Measurements from ENCODE around the gene LAMA3.

GRCh38 chr18:23718731-23719130 is 29.5 kb downstream of the LAMA3 start:
- TF ChIP-seq, protein P1, sequence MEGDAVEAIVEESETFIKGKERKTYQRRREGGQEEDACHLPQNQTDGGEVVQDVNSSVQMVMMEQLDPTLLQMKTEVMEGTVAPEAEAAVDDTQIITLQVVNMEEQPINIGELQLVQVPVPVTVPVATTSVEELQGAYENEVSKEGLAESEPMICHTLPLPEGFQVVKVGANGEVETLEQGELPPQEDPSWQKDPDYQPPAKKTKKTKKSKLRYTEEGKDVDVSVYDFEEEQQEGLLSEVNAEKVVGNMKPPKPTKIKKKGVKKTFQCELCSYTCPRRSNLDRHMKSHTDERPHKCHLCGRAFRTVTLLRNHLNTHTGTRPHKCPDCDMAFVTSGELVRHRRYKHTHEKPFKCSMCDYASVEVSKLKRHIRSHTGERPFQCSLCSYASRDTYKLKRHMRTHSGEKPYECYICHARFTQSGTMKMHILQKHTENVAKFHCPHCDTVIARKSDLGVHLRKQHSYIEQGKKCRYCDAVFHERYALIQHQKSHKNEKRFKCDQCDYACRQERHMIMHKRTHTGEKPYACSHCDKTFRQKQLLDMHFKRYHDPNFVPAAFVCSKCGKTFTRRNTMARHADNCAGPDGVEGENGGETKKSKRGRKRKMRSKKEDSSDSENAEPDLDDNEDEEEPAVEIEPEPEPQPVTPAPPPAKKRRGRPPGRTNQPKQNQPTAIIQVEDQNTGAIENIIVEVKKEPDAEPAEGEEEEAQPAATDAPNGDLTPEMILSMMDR (IDR thresholded peaks at IDR 0.05) = no peak
- no peak for TF ChIP-seq POLR2A (IDR thresholded peaks at IDR 0.05)
